GM12874 (cell line): ENCODE results near the gene BSN.

Experiments
- CTCF ChIP-seq: IDR thresholded peaks from 2 replicates; pipeline ENCODE4 v1.5.1; 2011; ENCODE audit warnings: low read depth, mild to moderate bottlenecking, control low read depth, low read length, moderate library complexity; ENCODE audit not compliant: insufficient read depth

Gene BSN

GRCh38 chr3:49593041-49593440 lies 38.8 kb downstream of the BSN start:
- no peak for TF ChIP-seq CTCF

GRCh38 chr3:49600781-49601180 lies 46.5 kb downstream of the BSN start:
- no peak for TF ChIP-seq CTCF

- no peak for TF ChIP-seq CTCF
These were observed 47.2 kb downstream of the BSN start for GRCh38 chr3:49601358-49602048.

GRCh38 chr3:49602049-49602554 lies 47.8 kb downstream of the BSN start:
- no peak for TF ChIP-seq CTCF

- no peak for TF ChIP-seq CTCF
These were observed 48.7 kb downstream of the BSN start for GRCh38 chr3:49602877-49603411.

- no peak for TF ChIP-seq CTCF
These were observed 52.1 kb downstream of the BSN start for GRCh38 chr3:49606427-49606826.

- TF ChIP-seq CTCF: no peak
These were observed 52.9 kb downstream of the BSN start for GRCh38 chr3:49607105-49607591.
